GM23338 (cell line): ENCODE data around the gene FRZB. TPM values are rescaled to one million over a fixed set of nuclear protein-coding genes. Genes with fewer than 3 reads are reported as not detected.

ENCODE experiments used
- ATAC-seq: fragments of 200-7000 bp; cut with Tn5 transposase; 3 replicates; pipeline ENCODE4 v1.9.1; 2020
- DNase-seq: peaks from one replicate; pipeline ENCODE4 v3.0.0-alpha.2; 2015; ENCODE audit warnings: low spot score
- H2AFZ ChIP-seq: fragments of 200-600 bp; sonication (generic); 2 replicates; pipeline ENCODE4 v1.8.0; 2016; ENCODE audit warnings: antibody characterized with exemption, mild to moderate bottlenecking, moderate library complexity
- H3F3A ChIP-seq: fragments of 200-600 bp; sonication (generic); replicated peaks from 2 replicates; pipeline ENCODE4 v1.8.0; 2017; ENCODE audit warnings: antibody characterized with exemption, mixed run types, low read depth
- H3K27ac ChIP-seq: fragments of 200-600 bp; sonication (generic); 2 replicates; pipeline ENCODE4 v1.6.1; 2016; ENCODE audit warnings: low read depth
- H3K27me3 ChIP-seq: fragments of 200-600 bp; sonication (generic); 2 replicates; pipeline ENCODE4 v1.8.0; 2016; ENCODE audit warnings: mild to moderate bottlenecking, mixed run types, moderate library complexity; ENCODE audit not compliant: insufficient read depth
- H3K36me3 ChIP-seq: fragments of 200-600 bp; sonication (generic); 2 replicates; pipeline ENCODE4 v1.8.0; 2016; ENCODE audit warnings: mild to moderate bottlenecking; ENCODE audit not compliant: insufficient read depth
- H3K4me1 ChIP-seq: fragments of 200-600 bp; sonication (generic); 2 replicates; pipeline ENCODE4 v1.8.0; 2016; ENCODE audit warnings: mild to moderate bottlenecking, moderate library complexity; ENCODE audit not compliant: insufficient read depth
- H3K4me2 ChIP-seq: fragments of 200-600 bp; sonication (generic); 2 replicates; pipeline ENCODE4 v1.7.1; 2017; ENCODE audit warnings: mixed run types
- H3K4me3 ChIP-seq: fragments of 200-600 bp; sonication (generic); 2 replicates; pipeline ENCODE4 v1.6.1; 2016; ENCODE audit warnings: mixed run types
- H3K79me2 ChIP-seq: fragments of 200-600 bp; sonication (generic); replicated peaks from 2 replicates; pipeline ENCODE4 v1.8.0; 2017; ENCODE audit warnings: mild to moderate bottlenecking; ENCODE audit not compliant: insufficient read depth
- H3K9me2 ChIP-seq: fragments of 200-600 bp; sonication (generic); 2 replicates; pipeline ENCODE4 v1.8.0; 2017; ENCODE audit not compliant: insufficient read depth
- H4K20me1 ChIP-seq: fragments of 200-600 bp; sonication (generic); replicated peaks from 2 replicates; pipeline ENCODE4 v1.8.0; 2017; ENCODE audit warnings: mild to moderate bottlenecking; ENCODE audit not compliant: insufficient read depth
- H3K27ac Mint-ChIP-seq: 2 replicates; pipeline ENCODE4 v1.8.0; 2020; ENCODE audit warnings: inconsistent platforms, mild to moderate bottlenecking, moderate library complexity, mixed read lengths
- H3K27me3 Mint-ChIP-seq: 3 replicates; pipeline ENCODE4 v1.8.0; 2022; ENCODE audit warnings: low read depth, mild to moderate bottlenecking, moderate library complexity, mixed read lengths, inconsistent platforms; ENCODE audit not compliant: insufficient read depth, poor library complexity
- H3K36me3 Mint-ChIP-seq: 3 replicates; pipeline ENCODE4 v1.8.0; 2021; ENCODE audit warnings: low read depth, mild to moderate bottlenecking, inconsistent platforms, moderate library complexity, mixed read lengths
- H3K4me1 Mint-ChIP-seq: 3 replicates; pipeline ENCODE4 v1.8.0; 2020; ENCODE audit warnings: mild to moderate bottlenecking, inconsistent platforms, mixed read lengths
- H3K4me3 Mint-ChIP-seq: 3 replicates; pipeline ENCODE4 v1.8.0; 2021; ENCODE audit warnings: moderate library complexity, mild to moderate bottlenecking, inconsistent platforms, mixed read lengths
- H3K9me3 Mint-ChIP-seq: 3 replicates; pipeline ENCODE4 v1.8.0; 2020; ENCODE audit warnings: moderate library complexity, mild to moderate bottlenecking, inconsistent platforms, mixed read lengths
- CREB1 ChIP-seq: fragments of 250-450 bp; sonication (Bioruptor Pico); IDR thresholded peaks from 2 replicates; pipeline ENCODE4 v1.5.0; 2020; ENCODE audit warnings: low read depth, mild to moderate bottlenecking, moderate library complexity
- EZH2phosphoT487 ChIP-seq: fragments of 200-600 bp; sonication (generic); IDR thresholded peaks from one replicate; pipeline ENCODE4 v1.8.1; 2018; ENCODE audit warnings: antibody characterized with exemption; ENCODE audit not compliant: unreplicated experiment
- JUNB ChIP-seq: IDR thresholded peaks from one replicate; pipeline ENCODE4 v1.6.1; 2016; ENCODE audit warnings: antibody characterized with exemption; ENCODE audit not compliant: unreplicated experiment
- POLR2AphosphoS5 ChIP-seq: IDR thresholded peaks from 2 replicates; pipeline ENCODE4 v1.6.1; 2016; ENCODE audit warnings: antibody characterized with exemption, low read depth
- ZNF114 ChIP-seq: fragments of 250-450 bp; sonication (Bioruptor Pico); IDR thresholded peaks from 2 replicates; pipeline ENCODE4 v1.5.0; 2020; ENCODE audit warnings: mild to moderate bottlenecking, moderate library complexity
- ZNF331 ChIP-seq: fragments of 250-450 bp; sonication (Bioruptor Pico); IDR thresholded peaks from 2 replicates; pipeline ENCODE4 v1.5.0; 2020; ENCODE audit warnings: low read depth, mild to moderate bottlenecking, moderate library complexity
- polyA plus RNA-seq: library from polyadenylated mRNA; unstranded; fragments of >200 nt; fragmentation: Nextera tagmentation; extraction: Ambion mirVana; gene quantifications from 2 replicates; pipeline ENCODE4 v1.2.1, GENCODE V29; 2016
- total RNA-seq: library from RNA; depleted of rRNA; stranded (reverse); fragments of >200 nt; shearing (Covaris generic); gene quantifications from 2 replicates; pipeline ENCODE4 v1.2.3, GENCODE V29; 2014
- TF ChIP-seq, protein P1 (sequence below): IDR thresholded peaks from 2 replicates; pipeline ENCODE4 v1.6.1; 2016; ENCODE audit warnings: antibody characterized with exemption
- TF ChIP-seq, protein P2 (sequence below), 2 experiments: fragments of 200-600 bp in 1 of 2; sonication (generic) in 1 of 2; conservative IDR thresholded peaks; 2 replicates each; pipeline versions ENCODE4 v1.5.1 to v1.6.1; 2016 to 2017; ENCODE audit warnings: antibody characterized with exemption in 2 of 2, low read depth in 2 of 2, mild to moderate bottlenecking in 2 of 2, moderate library complexity in 1 of 2
- TF ChIP-seq, protein P3 (sequence below): IDR thresholded peaks from one replicate; pipeline ENCODE4 v1.6.1; 2018; ENCODE audit warnings: antibody characterized with exemption; ENCODE audit not compliant: unreplicated experiment

Gene FRZB
- total and polyA plus RNA-seq, 2 experiments from 2014 or later: 0.52 to 1.2 TPM

DNA sequence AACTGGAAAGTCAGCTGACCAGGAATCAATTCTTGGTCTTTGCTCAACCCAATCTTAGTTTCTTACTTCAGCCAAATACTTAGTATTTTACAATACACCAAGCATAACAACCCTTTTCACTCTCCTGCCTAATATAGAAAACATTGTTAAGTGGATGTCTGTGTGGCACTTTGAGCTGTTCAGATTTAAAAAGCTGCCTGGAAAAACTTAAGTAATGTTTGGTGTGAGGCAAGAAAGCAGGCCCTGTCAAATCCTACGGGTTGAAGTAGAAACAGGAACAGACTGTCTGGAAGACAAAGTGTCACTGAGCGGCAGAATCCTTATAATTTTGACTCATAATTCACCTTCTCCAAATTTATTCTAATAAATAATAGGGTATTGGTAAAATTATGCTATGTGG is 37.1 kb upstream of the FRZB start:
- H3K27ac ChIP-seq: no peak overlapping the region
- no peaks in the 10 kb centered on the region for H3K36me3 ChIP-seq
- Mint-ChIP-seq H3K9me3 (no peaks in the 10 kb centered on the region), H3K27ac (no peak overlapping the region), H3K36me3 (no peaks in the 10 kb centered on the region; the same call in 2 of the 3 replicates), H3K4me3 (no peak overlapping the region), H3K4me1 (peaks cover 20% of the 10 kb centered on the region), H3K27me3 (peaks cover 3% of the 10 kb centered on the region)
- H3K4me2 ChIP-seq: no peak overlapping the region
- H3F3A ChIP-seq: no peaks in the 10 kb centered on the region
- DNase-seq: no peak
- no peak overlapping the region for H3K4me3 ChIP-seq
- ATAC-seq: no peak
- H3K27me3 ChIP-seq: no peaks in the 10 kb centered on the region
- no peak overlapping the region for H2AFZ ChIP-seq
- no peaks in the 10 kb centered on the region for H3K79me2 ChIP-seq
- TF ChIP-seq ZNF331 (no peak), JUNB (no peak), POLR2AphosphoS5 (no peak), ZNF114 (CRISPR knock-in tag) (no peak), CREB1 (no peak)
- TF ChIP-seq, protein P1, sequence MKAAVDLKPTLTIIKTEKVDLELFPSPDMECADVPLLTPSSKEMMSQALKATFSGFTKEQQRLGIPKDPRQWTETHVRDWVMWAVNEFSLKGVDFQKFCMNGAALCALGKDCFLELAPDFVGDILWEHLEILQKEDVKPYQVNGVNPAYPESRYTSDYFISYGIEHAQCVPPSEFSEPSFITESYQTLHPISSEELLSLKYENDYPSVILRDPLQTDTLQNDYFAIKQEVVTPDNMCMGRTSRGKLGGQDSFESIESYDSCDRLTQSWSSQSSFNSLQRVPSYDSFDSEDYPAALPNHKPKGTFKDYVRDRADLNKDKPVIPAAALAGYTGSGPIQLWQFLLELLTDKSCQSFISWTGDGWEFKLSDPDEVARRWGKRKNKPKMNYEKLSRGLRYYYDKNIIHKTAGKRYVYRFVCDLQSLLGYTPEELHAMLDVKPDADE: no peak
- TF ChIP-seq, protein P2, sequence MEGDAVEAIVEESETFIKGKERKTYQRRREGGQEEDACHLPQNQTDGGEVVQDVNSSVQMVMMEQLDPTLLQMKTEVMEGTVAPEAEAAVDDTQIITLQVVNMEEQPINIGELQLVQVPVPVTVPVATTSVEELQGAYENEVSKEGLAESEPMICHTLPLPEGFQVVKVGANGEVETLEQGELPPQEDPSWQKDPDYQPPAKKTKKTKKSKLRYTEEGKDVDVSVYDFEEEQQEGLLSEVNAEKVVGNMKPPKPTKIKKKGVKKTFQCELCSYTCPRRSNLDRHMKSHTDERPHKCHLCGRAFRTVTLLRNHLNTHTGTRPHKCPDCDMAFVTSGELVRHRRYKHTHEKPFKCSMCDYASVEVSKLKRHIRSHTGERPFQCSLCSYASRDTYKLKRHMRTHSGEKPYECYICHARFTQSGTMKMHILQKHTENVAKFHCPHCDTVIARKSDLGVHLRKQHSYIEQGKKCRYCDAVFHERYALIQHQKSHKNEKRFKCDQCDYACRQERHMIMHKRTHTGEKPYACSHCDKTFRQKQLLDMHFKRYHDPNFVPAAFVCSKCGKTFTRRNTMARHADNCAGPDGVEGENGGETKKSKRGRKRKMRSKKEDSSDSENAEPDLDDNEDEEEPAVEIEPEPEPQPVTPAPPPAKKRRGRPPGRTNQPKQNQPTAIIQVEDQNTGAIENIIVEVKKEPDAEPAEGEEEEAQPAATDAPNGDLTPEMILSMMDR (conservative IDR thresholded peaks at IDR 0.05; ENCODE audit: low read depth in 2 of 2): no peak
- H3K4me1 ChIP-seq: peaks cover 22% of the 10 kb centered on the region
- no peaks in the 10 kb centered on the region for H3K9me2 ChIP-seq
- no peaks in the 10 kb centered on the region for H4K20me1 ChIP-seq

DNA sequence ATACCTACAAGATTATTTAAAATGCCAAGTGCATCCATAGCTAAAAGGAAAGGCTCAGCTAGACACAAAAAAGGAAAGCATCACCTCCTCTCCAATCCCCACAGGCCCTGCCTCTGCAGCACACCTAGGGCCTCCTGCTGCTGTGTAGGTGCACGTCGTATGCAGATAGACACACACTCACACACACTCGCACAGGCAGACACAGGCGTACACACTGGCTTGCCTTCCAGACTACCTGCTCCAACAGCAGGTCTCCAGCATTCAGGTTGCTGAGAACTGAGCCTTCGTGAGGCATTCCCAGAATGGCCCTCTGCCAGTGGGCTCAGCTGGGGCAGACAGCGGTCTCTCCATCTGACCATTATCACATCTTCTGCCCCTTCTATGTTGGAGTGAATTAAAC is 35.3 kb upstream of the FRZB start:
- H3K27me3 Mint-ChIP-seq: no peaks in the 10 kb centered on the region
- no peak overlapping the region for H3K27ac Mint-ChIP-seq
- no peaks in the 10 kb centered on the region for H3K79me2 ChIP-seq
- H3K9me2 ChIP-seq: no peaks in the 10 kb centered on the region
- no peaks in the 10 kb centered on the region for H3K9me3 Mint-ChIP-seq
- H3K36me3 ChIP-seq: no peaks in the 10 kb centered on the region
- no peaks in the 10 kb centered on the region for H3F3A ChIP-seq
- H3K4me3 ChIP-seq: no peak overlapping the region
- peaks cover 5% of the 10 kb centered on the region for H3K4me1 ChIP-seq
- H3K4me3 Mint-ChIP-seq: no peak overlapping the region
- H2AFZ ChIP-seq: no peak overlapping the region
- no peak overlapping the region for H3K27ac ChIP-seq
- no peaks in the 10 kb centered on the region for H3K27me3 ChIP-seq
- no peaks in the 10 kb centered on the region; the same call in 2 of the 3 replicates for H3K36me3 Mint-ChIP-seq
- ATAC-seq (no peak), DNase-seq (no peak)
- no peak overlapping the region for H3K4me2 ChIP-seq
- H4K20me1 ChIP-seq: no peaks in the 10 kb centered on the region
- peaks cover 9% of the 10 kb centered on the region for H3K4me1 Mint-ChIP-seq
- TF ChIP-seq CREB1: no peak
- TF ChIP-seq, protein P2 (conservative IDR thresholded peaks at IDR 0.05; ENCODE audit: low read depth in 2 of 2): no peak
- no peak for TF ChIP-seq ZNF114 (CRISPR knock-in tag)
- TF ChIP-seq ZNF331: no peak
- TF ChIP-seq, protein P3, sequence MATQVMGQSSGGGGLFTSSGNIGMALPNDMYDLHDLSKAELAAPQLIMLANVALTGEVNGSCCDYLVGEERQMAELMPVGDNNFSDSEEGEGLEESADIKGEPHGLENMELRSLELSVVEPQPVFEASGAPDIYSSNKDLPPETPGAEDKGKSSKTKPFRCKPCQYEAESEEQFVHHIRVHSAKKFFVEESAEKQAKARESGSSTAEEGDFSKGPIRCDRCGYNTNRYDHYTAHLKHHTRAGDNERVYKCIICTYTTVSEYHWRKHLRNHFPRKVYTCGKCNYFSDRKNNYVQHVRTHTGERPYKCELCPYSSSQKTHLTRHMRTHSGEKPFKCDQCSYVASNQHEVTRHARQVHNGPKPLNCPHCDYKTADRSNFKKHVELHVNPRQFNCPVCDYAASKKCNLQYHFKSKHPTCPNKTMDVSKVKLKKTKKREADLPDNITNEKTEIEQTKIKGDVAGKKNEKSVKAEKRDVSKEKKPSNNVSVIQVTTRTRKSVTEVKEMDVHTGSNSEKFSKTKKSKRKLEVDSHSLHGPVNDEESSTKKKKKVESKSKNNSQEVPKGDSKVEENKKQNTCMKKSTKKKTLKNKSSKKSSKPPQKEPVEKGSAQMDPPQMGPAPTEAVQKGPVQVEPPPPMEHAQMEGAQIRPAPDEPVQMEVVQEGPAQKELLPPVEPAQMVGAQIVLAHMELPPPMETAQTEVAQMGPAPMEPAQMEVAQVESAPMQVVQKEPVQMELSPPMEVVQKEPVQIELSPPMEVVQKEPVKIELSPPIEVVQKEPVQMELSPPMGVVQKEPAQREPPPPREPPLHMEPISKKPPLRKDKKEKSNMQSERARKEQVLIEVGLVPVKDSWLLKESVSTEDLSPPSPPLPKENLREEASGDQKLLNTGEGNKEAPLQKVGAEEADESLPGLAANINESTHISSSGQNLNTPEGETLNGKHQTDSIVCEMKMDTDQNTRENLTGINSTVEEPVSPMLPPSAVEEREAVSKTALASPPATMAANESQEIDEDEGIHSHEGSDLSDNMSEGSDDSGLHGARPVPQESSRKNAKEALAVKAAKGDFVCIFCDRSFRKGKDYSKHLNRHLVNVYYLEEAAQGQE: no peak
- TF ChIP-seq EZH2phosphoT487: no peak
